ENCODE measurements around the gene COQ10B.

DNA sequence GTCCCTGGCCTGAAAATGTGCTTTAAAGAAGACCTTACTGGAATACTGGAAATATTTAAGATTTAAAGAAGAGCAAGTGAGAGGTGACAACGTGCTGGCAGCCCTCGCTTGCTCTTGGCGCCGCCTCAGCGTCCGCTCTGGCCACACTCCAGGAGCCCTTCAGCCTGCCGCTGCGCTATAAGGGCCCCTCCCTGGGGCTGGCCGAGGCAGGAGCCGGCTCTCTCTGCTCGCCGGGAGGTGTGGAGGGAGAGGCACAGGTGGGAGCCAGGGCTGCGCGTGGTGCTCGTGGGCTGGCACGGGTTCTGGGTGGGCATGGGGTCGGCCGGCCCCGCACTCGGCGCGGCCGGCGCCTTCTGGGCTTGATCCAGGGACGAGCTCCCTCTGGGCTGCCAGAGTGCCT, 2.9 kb upstream of the COQ10B start:
- TF ChIP-seq POLR2A (IDR thresholded peaks at IDR 0.05): no peak
- TF ChIP-seq, protein P1, sequence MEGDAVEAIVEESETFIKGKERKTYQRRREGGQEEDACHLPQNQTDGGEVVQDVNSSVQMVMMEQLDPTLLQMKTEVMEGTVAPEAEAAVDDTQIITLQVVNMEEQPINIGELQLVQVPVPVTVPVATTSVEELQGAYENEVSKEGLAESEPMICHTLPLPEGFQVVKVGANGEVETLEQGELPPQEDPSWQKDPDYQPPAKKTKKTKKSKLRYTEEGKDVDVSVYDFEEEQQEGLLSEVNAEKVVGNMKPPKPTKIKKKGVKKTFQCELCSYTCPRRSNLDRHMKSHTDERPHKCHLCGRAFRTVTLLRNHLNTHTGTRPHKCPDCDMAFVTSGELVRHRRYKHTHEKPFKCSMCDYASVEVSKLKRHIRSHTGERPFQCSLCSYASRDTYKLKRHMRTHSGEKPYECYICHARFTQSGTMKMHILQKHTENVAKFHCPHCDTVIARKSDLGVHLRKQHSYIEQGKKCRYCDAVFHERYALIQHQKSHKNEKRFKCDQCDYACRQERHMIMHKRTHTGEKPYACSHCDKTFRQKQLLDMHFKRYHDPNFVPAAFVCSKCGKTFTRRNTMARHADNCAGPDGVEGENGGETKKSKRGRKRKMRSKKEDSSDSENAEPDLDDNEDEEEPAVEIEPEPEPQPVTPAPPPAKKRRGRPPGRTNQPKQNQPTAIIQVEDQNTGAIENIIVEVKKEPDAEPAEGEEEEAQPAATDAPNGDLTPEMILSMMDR (IDR thresholded peaks at IDR 0.05): no peak

Data from ovary (tissue), 3 donors.